Upper lobe of left lung (tissue), 6 donors: ENCODE measurements around the gene ZKSCAN5. TPM values are rescaled to one million over a fixed set of nuclear protein-coding genes. Genes with fewer than 3 reads are reported as not detected.

ENCODE experiments used
- ATAC-seq, 2 donors: fragments of 200-7000 bp; cut with Tn5 transposase; one replicate each; pipeline ENCODE4 v1.9.1; 2022; ENCODE audit warnings: mild to moderate bottlenecking in 2 of 2, moderate library complexity in 2 of 2; ENCODE audit not compliant: low FRiP score in 2 of 2
- DNase-seq, 2 donors: peaks; one replicate each; pipeline ENCODE4 v3.0.0-alpha.2; 2019 to 2020
- H3K27ac ChIP-seq, 4 donors: fragments of 200-600 bp; sonication (generic); one replicate each; pipeline ENCODE4 v1.5.1; 2016 to 2019
- H3K27me3 ChIP-seq, 4 donors: fragments of 200-600 bp; sonication (generic); one replicate each; pipeline ENCODE4 v1.5.1; 2017 to 2019
- H3K36me3 ChIP-seq, 4 donors: fragments of 200-600 bp; sonication (generic); one replicate each; pipeline ENCODE4 v1.5.1; 2016 to 2019
- H3K4me1 ChIP-seq, 4 donors: fragments of 200-600 bp; sonication (generic); one replicate each; pipeline ENCODE4 v1.5.1; 2018 to 2019
- H3K4me3 ChIP-seq, 4 donors: fragments of 200-600 bp; sonication (generic); one replicate each; pipeline ENCODE4 v1.5.1; 2017 to 2019; ENCODE audit warnings: mild to moderate bottlenecking in 2 of 4, moderate library complexity in 1 of 4
- H3K9me3 ChIP-seq, 4 donors: fragments of 200-600 bp; sonication (generic); one replicate each; pipeline ENCODE4 v1.5.1; 2018 to 2019
- CTCF ChIP-seq, 6 experiments: fragments of 450-650 bp in 4 of 6; fragments of 200-600 bp in 2 of 6; sonication (generic) in 2 of 6; IDR thresholded peaks; one replicate each; pipeline ENCODE4 v1.5.1; 2016 to 2019; ENCODE audit warnings: antibody characterized with exemption in 6 of 6
- EP300 ChIP-seq, 4 donors: sonication (generic); formaldehyde crosslinking; IDR thresholded peaks; one replicate each; pipeline ENCODE4 v1.5.1; 2017; ENCODE audit warnings: antibody characterized with exemption in 4 of 4, control low read depth in 2 of 4
- POLR2A ChIP-seq, 4 donors: fragments of 450-650 bp; IDR thresholded peaks; one replicate each; pipeline ENCODE4 v1.5.1; 2016 to 2017; ENCODE audit warnings: antibody characterized with exemption in 4 of 4, mild to moderate bottlenecking in 2 of 4
- POLR2AphosphoS5 ChIP-seq, 2 donors: sonication (generic); formaldehyde crosslinking; IDR thresholded peaks; one replicate each; pipeline ENCODE4 v1.5.1; 2017; ENCODE audit warnings: antibody characterized with exemption in 2 of 2
- WGBS, 2 donors: methylation state at CpG; one replicate each; pipeline ENCODE4 v1.1.5; 2017 to 2018; 5-methylcytosine and 5-hydroxymethylcytosine counted together
- total RNA-seq, 6 donors: library from RNA; depleted of rRNA in 4 of 6; stranded (reverse); fragments of >200 nt in 4 of 6; gene quantifications; one replicate each; pipeline versions ENCODE4 v1.1.0 to v1.2.1, GENCODE V29; 2016 to 2021
- donor health status: DM: no; HTN: no; CAD: no; lungs with moderate emphysema.
- donor health status: DM: no; HTN: yes; CAD: no; lungs with severe emphysema.

Gene ZKSCAN5
- 10 to 100 TPM in 1 of 6 donors, 1 to 10 TPM in 5; 3.8 to 12.6 (median 7.6) TPM for total RNA-seq

DNA sequence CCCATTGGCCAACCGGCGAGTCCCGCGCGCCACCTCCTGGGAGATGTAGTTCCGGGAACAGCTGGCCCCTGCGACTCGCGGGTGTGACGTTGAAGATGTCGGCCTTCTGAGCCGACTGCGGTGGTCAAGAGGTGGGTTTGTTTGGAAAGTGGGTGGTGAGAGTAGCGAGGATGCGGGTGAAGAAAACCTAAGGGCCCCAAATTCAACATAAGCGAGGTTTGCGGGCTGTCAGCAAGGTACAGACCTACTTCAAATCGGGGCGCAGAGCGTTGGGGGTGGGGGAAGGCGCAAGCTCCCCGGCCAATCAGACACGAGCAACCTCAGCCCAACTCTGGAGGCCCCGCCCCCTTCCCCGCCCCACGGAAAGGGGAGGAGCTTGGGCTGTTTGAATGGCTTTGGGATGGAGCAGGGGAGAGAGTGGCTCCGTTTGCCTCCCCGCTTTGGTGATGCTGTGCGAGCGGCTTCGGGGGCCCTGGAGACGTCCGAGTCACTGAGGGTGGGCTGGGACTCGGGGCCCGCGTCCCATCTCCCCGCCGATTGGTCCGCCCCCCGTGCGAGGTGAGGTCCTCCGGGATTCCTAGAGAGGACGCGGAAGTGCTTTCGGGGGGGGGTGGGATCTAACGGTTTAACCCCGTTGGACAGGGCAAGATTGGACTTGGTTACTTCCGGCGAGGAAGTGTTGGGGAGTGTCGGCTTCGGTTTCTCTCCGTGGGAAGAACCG lies at the start of gene ZKSCAN5:
Gene ZKSCAN5, plus strand, starts transcription at position 60 of the 721 bp plus-strand sequence. CDS start 1,383 bp downstream, outside the sequence.
- DNase-seq, result peak; percentile 98
- ATAC-seq, result peak; percentile 96 to 98
- Histone ChIP-seq H3K4me3 (peak within 1 kb of the TSS; percentile 58 to 88 (median 64)), H3K4me1 (peaks cover 31 to 40% (median 32%) of the 10 kb centered on the region in 4 donors), H3K9me3 (no peaks in the 10 kb centered on the region), H3K27ac (peak within 1 kb of the TSS; percentile 83 to 98 (median 92)), H3K36me3 (no peaks in the 10 kb centered on the region), H3K27me3 (no peaks in the 10 kb centered on the region)
- TF ChIP-seq POLR2A (IDR thresholded peaks at IDR 0.05), result peak in 2 of 4 donors; percentile 22 to 70
- TF ChIP-seq CTCF (IDR thresholded peaks at IDR 0.05), result peak in 2 of 6 experiments; percentile 13 to 28
- TF ChIP-seq POLR2AphosphoS5 (IDR thresholded peaks at IDR 0.05), result peak; percentile 78 to 92
- TF ChIP-seq EP300 (IDR thresholded peaks at IDR 0.05), result no peak
- 0 to 1% methylated on average over 23 to 38 of the region's 53 CpGs for WGBS, 2 donors

DNA sequence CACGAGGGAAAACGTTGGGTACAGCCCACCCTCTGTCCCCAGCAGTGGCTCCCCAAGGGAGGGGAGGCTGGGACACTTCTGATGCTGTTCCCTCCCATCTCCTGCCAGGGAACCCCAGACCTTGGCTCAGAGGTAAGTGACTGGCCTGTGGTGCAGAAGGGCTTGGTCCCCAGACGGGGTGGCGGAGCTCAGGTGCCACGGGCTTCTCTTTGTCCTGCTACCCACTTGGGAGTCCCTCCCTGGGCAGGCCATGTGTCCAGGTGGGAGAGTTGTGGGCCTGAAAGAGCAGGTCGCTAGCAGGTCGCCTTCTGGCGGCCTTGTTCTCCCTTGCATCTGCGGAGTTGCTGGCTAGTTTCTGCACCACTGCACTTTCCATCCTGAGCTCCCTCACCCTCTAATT lies 48.6 kb upstream of the ZKSCAN5 start:
- H3K36me3 ChIP-seq, result peaks cover 14 to 91% (median 79%) of the 10 kb centered on the region in 4 donors
- 85 to 95% methylated on average over 7 to 9 of the region's 9 CpGs for WGBS, 2 donors
- no peaks in the 10 kb centered on the region for H3K9me3 ChIP-seq
- H3K4me3 ChIP-seq, result no peak overlapping the region
- ATAC-seq (no peak), DNase-seq (no peak)
- no peak for TF ChIP-seq POLR2AphosphoS5 (IDR thresholded peaks at IDR 0.05)
- TF ChIP-seq CTCF (IDR thresholded peaks at IDR 0.05), result no peak
- no peak for TF ChIP-seq POLR2A (IDR thresholded peaks at IDR 0.05)
- no peak for TF ChIP-seq EP300 (IDR thresholded peaks at IDR 0.05)
- H3K27ac ChIP-seq, result no peak overlapping the region
- no peaks in the 10 kb centered on the region for H3K27me3 ChIP-seq
- peaks cover 0 to under 1% (median 0%) of the 10 kb centered on the region in 4 donors for H3K4me1 ChIP-seq

DNA sequence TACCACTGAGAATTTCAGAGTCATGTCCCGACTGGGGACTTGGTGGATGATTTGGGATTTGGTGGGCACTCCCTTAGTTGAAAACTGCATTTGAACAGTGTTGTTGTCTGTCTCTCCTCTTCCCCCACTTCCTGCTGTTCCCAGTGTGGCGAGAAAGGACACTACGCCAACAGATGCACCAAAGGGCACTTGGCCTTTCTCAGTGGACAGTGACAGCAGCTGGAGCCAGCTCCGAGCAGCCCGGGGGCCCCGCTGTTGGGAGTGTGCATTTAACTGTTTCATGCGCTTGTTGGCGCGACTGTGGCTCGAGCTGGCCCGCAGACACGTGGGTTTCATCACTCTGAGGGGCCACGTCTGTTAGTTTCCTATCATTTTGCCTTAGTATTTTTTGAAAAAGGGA lies 48.2 kb upstream of the ZKSCAN5 start:
- no peaks in the 10 kb centered on the region for H3K9me3 ChIP-seq
- H3K27ac ChIP-seq, result no peak overlapping the region
- no peak overlapping the region for H3K4me3 ChIP-seq
- no peak for TF ChIP-seq CTCF (IDR thresholded peaks at IDR 0.05)
- TF ChIP-seq POLR2A (IDR thresholded peaks at IDR 0.05), result no peak
- TF ChIP-seq POLR2AphosphoS5 (IDR thresholded peaks at IDR 0.05), result no peak
- TF ChIP-seq EP300 (IDR thresholded peaks at IDR 0.05), result no peak
- H3K4me1 ChIP-seq, result peaks cover 0 to 4% (median 0%) of the 10 kb centered on the region in 4 donors
- peaks cover 13 to 87% (median 75%) of the 10 kb centered on the region in 4 donors for H3K36me3 ChIP-seq
- 74 to 81% methylated on average over 11 to 13 of the region's 13 CpGs for WGBS, 2 donors
- DNase-seq (no peak), ATAC-seq (no peak)
- H3K27me3 ChIP-seq, result no peaks in the 10 kb centered on the region

DNA sequence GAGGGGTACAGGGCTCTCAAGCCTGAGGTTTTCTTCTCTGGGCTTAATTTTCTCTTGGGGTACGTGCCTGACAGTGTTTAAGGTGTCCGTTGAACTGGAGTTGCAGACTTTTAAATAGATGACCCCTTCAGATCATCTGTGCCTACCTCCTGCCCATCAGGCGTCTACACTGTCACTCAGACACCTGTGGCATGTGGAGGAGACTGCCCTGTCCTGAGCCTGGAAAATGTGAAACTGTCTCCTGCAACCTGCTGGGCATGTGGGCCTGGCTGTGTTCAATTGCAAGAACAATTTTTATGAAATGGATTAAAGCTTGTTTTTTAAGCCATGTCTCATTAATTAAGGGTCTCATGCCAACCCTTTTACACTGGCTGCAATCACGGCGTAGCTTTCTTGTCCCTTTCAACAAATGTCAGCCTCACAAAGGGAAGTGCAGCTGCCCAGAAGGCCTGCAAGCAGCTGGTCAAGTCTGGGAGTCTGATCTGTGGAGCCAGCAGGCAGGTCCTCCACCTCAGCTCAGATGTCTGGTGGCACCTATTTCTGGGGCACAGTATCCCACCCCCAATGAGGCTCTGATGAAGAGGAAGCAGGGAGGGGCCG lies 47.3 kb upstream of the ZKSCAN5 start:
- no peak for ATAC-seq
- Histone ChIP-seq H3K4me1 (peaks cover 0 to 11% (median 0%) of the 10 kb centered on the region in 4 donors), H3K27ac (no peak overlapping the region), H3K9me3 (no peaks in the 10 kb centered on the region), H3K4me3 (no peak overlapping the region), H3K36me3 (peaks cover 13 to 79% (median 69%) of the 10 kb centered on the region in 4 donors), H3K27me3 (no peaks in the 10 kb centered on the region)
- 86 to 87% methylated on average over 3 to 6 of the region's 6 CpGs for WGBS, 2 donors
- DNase-seq, result no peak
- TF ChIP-seq POLR2A (IDR thresholded peaks at IDR 0.05) (no peak), CTCF (IDR thresholded peaks at IDR 0.05) (no peak), EP300 (IDR thresholded peaks at IDR 0.05) (no peak), POLR2AphosphoS5 (IDR thresholded peaks at IDR 0.05) (no peak)
